Measurements from ENCODE around the gene AP1S1. TPM values are rescaled to one million over a fixed set of nuclear protein-coding genes. Genes with fewer than 3 reads are reported as not detected.
A peak's percentile ranks its signal among the peaks of the same experiment; 100 is the strongest.
"Not testable (repeated sequence)": the region's sequence is repeated elsewhere in the genome, so short reads cannot be mapped to it uniquely, and the experiment has no call there.

AP1S1 gene
- total RNA-seq, 1 experiment from 2014 or later = 135 TPM

DNA sequence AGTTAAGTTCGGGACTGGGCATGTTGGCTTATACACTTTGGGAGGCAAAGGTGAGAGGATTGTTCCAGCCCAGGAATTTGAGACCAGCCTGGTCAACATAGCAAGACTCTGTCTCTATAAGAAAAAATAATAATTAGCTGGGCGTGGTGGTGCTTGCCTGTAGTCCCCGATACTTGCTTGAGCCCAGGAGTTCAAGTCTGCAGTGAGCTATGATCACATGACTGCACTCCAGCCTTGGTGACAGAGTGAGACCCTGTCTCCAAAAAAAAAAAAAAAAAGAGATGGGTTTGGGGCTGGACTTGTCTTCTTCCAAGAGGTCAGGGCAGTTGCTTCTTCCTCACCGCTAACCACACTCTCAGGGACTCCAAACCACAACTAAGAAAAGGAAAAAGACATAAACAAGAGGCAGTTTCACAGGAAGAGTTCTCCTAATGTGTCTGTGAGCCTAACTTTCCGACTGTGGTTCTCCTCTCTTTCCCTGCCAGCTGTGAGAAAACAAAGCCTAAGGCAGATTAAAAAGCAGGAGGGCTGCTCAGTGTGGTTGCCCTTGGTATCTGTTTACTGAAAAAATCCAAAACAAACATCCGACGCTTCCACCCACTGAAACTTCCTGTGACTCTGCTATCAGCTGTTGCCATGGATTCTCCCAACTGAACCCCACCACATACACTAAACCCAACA lies 29.8 kb upstream of the AP1S1 start:
- DNase-seq (ENCODE audit: low read depth) = peak; percentile 100

DNA sequence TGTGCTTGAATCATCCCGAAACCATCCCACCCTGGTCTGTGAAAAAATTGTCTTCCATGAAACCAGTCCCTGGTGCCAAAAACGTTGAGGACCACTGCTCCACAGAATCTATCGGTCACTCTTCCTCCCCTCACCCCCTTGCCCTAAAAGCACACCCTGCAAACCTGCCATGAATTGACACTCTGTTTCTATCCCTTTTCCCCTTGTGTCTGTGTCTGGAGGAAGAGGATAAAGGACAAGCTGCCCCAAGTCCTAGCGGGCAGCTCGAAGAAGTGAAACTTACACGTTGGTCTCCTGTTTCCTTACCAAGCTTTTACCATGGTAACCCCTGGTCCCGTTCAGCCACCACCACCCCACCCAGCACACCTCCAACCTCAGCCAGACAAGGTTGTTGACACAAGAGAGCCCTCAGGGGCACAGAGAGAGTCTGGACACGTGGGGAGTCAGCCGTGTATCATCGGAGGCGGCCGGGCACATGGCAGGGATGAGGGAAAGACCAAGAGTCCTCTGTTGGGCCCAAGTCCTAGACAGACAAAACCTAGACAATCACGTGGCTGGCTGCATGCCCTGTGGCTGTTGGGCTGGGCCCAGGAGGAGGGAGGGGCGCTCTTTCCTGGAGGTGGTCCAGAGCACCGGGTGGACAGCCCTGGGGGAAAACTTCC lies 28.2 kb upstream of the AP1S1 start:
- DNase-seq (ENCODE audit: low read depth) = peak; percentile 99

DNA sequence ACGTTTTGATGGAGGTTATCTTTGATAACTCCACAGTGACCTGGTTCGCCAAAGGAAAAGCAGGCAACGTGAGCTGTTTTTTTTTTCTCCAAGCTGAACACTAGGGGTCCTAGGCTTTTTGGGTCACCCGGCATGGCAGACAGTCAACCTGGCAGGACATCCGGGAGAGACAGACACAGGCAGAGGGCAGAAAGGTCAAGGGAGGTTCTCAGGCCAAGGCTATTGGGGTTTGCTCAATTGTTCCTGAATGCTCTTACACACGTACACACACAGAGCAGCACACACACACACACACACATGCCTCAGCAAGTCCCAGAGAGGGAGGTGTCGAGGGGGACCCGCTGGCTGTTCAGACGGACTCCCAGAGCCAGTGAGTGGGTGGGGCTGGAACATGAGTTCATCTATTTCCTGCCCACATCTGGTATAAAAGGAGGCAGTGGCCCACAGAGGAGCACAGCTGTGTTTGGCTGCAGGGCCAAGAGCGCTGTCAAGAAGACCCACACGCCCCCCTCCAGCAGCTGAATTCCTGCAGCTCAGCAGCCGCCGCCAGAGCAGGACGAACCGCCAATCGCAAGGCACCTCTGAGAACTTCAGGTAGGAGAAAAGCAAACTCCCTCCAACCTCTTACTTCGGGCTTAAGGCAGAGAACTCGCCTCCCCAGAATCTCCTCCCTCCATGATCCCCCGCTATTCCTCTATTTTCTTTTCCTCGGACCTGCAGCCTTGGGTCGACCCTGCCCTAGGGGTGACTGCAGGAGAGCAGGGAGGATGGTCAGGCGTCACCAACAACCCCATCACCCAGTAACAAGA lies 27.4 kb upstream of the AP1S1 start, which contains the start of gene SERPINE1:
Gene SERPINE1 (plus strand): TSS at position 454 of the 809 bp plus-strand sequence. CDS start 1,290 bp downstream, outside the sequence.
- peak; percentile 100 for DNase-seq (ENCODE audit: low read depth)

DNA sequence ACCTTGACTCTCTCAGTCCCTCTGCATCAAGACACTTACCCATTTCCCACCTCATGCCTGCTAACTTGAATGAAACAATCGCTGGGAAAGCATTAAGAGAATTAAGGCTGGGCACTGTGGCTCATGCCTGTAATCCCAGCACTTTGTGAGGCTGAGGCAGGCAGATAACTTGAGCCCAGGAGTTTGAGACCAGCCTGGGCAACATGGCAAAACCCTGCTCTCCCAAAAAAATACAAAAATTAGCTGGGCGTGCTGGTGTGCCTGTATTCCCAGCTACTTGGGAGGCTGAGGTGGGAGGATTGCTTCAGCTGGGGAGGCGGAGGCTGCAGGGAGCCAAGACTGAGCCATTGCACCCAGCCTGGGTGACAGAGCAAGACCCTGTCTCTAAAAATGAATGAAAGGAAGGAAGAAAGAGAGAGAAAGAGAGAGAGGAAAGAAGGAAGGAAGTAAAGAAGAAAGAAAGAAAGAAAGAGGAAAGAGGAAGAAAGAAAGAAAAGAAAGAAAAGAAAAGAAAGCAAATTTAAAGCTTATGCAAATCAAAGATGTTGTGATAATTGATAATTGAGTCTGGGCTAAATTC lies 26.7 kb upstream of the AP1S1 start:
- DNase-seq (ENCODE audit: low read depth) = no peak

DNA sequence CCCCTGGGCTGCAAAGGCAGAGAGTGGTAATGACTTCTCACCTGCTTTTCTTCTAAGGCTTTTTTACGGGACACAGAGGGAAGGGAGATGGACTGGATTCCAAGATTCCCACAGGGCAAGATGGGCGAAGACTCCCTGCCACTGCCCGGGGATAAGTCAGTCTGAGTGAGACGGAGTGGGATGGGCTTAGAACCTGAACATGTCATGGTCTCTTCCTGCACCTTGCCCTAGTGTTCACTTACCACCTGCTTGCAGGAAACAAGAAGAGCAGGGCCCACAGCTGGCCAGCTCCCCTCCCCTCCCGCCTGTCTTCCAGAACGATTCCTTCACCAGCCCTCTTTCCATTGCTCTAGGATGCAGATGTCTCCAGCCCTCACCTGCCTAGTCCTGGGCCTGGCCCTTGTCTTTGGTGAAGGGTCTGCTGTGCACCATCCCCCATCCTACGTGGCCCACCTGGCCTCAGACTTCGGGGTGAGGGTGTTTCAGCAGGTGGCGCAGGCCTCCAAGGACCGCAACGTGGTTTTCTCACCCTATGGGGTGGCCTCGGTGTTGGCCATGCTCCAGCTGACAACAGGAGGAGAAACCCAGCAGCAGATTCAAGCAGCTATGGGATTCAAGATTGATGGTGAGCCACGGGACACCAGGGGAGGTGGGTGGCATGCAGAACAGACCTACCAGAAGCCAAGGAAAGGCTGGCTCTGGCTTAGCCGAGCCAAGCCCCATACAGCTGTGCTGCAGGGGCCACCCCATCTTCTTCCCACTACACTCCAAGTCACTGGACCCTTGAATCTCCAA lies 26.0 kb upstream of the AP1S1 start:
- no peak for DNase-seq (ENCODE audit: low read depth)

DNA sequence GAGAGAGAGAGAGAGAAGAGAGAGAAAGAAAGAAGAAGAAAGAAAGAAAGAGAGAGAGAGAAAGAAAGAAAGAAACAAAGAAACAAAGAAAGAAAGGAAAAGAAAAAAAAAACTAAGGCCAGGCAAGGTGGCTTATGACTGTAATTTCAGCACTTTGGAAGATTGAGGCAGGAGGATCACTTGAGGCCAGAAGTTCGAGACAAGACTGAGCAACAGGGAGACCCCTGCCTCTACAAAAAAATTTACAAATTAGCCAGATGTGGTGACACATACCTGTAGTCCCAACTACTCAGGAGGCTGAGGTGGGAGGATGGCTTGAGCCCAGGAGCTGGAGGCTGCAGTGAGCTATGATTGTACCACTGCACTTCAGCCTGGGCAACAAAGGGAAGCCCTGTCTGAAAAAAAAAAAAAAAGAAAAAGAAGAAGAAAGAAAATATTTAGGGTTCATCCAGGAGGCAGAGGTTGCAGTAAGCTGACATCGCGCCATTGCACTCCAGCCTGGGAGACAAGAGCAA lies 24.6 kb upstream of the AP1S1 start:
- no peak for DNase-seq (ENCODE audit: low read depth)

DNA sequence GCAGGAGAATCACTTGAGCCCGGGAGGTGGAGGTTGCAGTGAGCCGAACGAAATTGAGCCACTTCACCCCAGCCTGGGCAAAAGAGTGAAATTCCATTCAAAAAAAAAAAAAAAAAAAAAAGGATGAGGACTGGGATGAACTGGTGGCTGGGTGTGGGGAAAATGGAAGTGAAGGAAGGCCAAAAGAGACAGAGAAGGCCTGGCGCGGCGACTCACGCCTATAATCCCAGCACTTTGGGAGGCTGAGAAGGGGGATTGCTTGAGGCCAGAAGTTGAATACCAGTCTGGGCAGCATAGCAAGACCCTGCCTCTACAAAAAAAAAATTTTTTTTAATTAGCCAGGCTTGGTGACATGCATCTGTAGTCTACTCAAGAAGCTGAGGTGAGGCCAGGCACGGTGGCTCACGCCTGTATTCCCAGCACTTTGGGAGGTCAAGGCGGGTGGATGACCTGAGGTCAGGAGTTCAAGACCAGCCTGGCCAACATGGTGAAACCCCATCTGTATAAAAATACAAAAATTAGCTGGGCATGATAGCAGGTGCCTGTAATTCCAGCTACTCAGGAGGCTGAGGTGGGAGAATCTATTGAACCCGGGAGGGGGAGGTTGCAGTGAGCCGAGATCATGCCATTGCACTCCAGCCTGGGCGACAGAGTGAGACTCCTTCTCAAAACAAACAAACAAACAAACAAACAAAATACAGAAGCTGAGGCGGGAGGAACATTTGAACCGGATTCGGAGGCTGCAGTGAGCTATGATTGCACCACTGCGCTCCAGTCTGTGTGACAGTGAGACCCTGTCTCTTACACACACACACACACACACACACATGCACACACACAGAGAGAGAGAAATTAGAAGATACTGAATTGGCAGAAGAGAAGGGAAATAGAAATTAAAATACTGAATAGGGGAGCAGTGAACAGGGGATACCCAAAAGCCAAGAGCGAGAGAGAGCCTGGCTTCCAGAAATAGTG lies 21.4 kb upstream of the AP1S1 start:
- not testable (repeated sequence) for DNase-seq (ENCODE audit: low read depth)

DNA sequence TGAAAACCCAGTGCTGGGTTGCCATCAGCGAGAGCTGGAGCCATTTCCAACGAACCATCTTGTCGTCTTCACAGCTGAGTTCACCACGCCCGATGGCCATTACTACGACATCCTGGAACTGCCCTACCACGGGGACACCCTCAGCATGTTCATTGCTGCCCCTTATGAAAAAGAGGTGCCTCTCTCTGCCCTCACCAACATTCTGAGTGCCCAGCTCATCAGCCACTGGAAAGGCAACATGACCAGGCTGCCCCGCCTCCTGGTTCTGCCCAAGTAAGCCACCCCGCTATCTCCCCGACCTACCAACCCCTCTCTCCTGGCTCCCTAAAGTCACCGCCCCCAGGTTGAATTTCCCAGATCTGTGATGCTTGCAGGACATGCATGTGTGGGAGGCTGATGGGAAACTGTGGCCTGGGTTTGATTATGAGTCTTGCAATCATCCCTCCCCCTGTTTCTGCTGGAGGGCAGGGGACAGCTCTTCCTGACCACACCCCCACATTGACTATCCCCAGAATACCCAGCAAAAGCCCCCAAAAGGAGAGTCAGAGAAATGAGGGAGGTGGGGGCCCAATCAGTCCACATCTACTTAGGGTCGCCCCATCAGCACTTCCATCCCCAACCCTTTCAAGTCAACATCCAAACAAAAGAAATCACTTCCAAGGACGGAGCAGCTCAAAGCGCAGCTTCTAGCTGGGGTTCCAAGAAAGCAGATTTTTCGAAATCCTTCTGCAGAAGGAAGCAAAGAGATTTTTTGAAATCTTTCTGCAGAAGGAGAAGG lies 20.5 kb upstream of the AP1S1 start:
- DNase-seq (ENCODE audit: low read depth) = no peak

DNA sequence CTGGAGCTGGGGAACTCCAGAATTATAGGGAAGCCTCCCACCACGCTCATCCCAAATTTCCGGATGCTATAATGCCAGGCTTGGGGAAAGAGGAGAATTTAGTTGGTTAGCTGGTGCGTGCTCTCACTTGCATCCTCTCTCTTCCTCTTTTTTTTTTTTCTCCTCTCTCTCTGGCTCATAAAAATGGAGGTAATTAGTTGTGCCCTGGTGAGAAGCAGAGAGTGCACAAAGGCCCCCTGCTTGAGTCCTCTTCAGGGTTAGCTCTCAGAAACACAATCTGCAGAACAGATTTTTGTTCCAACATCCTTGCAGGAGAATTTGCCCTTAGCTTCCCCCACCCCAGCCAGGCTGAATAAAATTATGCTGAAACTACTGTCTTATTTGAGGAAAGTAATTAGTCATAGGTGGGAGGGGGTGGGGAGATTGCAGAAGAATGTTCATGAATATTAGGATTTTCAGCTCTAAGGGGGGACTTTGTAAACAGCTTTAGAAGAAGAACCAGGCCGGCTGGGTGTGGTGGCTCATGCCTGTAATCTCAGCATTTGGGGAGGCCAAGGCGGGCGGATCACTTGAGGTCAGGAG lies 19.8 kb upstream of the AP1S1 start:
- no peak for DNase-seq (ENCODE audit: low read depth)

DNA sequence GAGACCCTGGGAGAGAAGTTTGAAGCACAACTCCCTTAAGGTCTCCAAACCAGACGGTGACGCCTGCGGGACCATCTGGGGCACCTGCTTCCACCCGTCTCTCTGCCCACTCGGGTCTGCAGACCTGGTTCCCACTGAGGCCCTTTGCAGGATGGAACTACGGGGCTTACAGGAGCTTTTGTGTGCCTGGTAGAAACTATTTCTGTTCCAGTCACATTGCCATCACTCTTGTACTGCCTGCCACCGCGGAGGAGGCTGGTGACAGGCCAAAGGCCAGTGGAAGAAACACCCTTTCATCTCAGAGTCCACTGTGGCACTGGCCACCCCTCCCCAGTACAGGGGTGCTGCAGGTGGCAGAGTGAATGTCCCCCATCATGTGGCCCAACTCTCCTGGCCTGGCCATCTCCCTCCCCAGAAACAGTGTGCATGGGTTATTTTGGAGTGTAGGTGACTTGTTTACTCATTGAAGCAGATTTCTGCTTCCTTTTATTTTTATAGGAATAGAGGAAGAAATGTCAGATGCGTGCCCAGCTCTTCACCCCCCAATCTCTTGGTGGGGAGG lies 16.5 kb upstream of the AP1S1 start:
- no peak for DNase-seq (ENCODE audit: low read depth)

DNA sequence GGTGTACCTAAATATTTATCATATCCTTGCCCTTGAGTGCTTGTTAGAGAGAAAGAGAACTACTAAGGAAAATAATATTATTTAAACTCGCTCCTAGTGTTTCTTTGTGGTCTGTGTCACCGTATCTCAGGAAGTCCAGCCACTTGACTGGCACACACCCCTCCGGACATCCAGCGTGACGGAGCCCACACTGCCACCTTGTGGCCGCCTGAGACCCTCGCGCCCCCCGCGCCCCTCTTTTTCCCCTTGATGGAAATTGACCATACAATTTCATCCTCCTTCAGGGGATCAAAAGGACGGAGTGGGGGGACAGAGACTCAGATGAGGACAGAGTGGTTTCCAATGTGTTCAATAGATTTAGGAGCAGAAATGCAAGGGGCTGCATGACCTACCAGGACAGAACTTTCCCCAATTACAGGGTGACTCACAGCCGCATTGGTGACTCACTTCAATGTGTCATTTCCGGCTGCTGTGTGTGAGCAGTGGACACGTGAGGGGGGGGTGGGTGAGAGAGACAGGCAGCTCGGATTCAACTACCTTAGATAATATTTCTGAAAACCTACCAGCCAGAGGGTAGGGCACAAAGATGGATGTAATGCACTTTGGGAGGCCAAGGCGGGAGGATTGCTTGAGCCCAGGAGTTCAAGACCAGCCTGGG lies 15.9 kb upstream of the AP1S1 start:
- DNase-seq (ENCODE audit: low read depth) = peak; percentile 98

DNA sequence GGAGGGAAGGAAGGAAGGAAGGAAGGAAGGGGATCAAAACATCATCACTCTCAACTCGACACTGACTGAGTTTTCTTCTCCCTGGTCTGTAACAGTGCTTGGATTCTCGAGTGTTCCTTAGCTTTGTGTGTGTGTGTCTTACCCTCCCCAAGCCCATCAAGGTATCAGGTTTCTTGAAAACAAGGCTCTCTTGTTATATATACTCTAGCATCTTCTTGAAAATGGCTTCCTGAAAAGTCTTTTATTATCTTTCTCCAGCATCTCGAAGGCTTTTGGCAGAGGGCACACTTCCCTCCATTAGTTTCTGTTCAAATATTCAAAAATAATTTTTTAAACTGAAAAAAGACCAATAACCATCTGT lies 14.0 kb upstream of the AP1S1 start:
- no peak for DNase-seq (ENCODE audit: low read depth)

DNA sequence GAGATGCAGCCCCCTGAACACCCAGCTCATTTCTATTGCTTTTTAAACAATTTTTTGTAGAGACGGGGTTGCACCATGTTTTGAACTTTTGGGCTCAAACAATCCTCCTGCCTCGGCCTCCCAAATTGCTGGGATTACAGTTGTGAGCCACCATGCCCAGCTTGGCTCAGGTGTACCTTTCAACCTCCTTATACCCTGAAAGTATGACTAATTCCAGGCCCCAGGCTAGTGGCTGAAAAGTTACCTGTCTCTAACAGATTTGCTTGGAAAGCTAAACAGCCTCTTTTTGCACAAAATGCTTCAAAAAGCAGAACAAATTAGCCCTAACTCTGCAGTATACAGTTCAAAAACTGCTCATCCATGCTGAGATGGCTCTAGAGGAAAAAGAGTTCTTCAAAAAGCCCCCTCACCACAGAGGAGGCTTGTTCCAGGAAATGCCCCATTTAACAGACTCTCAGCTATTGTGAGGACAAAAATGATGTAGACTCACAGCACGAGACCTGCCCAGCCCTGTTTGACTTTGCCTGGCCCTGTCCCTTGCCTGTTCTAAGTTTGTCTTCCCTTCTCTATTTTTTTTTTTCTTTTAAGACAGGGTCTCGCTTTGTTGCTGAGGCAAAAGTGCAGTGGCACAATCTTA lies 13.4 kb upstream of the AP1S1 start:
- DNase-seq (ENCODE audit: low read depth) = no peak

DNA sequence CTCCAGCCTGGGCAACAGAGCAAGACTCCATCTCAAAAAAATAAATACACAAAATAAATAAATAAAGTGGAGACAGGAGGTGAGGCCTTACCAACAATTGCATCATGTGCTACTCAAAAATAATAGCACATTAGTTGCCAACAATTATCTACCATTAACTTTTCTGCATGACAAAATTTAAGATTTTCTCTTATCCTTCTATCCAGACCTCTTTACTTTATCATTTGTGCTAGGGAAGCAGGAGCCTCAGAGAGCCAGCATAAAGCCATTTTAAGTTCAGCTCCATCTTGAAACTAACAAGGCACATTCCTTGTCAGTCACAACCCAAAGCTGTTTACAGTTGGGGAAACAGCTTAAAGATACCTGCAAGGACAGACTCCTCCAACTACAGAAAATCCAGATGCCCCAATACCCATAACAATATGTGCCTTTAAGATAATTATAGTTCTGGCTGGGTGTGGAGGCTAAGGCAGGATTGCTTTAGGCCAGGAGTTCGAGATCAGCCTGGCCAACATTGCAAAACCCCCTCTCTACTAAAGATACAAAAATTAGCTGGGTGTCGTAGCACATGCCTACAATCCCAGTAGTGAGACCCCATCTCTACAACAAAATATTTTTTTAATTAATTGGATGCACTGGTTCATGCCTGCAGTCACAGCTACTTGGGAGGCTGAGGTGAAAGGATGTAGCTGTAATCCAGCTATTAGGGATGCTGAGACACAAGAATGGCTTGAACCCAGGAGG lies 2.2 kb upstream of the AP1S1 start:
- DNase-seq (ENCODE audit: low read depth) = no peak

DNA sequence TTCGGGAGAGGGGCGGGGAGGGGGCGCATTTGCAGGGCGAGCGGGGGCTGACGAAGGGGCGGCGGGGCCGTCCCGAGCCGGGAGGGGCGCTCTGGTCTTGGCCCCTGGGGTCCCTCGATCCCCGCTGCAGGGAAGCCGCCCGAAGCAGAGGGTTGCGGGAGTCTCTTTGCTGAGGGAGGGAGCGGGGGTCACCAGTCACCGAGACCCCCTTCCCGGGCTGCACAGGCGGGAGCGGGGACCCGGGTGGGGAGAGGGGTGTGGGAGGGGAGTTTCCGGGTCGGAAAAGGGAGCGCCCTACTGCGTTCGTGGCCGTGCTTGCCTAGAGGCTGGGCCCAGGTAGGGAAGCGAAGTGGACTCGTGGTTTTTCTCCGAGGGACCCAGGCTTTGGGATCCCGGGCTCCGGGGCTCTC lies 422 bp downstream of the AP1S1 start:
- DNase-seq (ENCODE audit: low read depth) = no peak

DNA sequence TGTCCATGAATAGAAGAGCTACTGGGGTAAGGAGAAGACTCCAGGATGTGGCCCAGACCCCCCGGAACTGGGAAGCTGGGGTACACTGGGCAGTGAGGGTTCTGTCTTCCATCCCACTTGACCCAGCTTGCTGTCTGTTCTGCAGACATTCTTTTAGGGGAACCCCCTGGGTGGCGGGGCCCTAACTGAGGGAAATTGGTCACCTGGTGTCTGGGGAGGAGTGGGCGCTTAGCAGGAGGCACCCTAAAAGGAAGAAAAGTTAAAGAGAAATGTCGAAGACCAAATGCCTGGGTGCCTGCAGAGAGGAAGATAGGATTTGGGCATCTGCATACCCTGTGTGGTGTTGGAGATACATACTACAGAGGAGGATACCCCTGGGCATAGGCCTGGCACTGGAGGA lies 1.0 kb downstream of the AP1S1 start:
- DNase-seq (ENCODE audit: low read depth) = no peak

DNA sequence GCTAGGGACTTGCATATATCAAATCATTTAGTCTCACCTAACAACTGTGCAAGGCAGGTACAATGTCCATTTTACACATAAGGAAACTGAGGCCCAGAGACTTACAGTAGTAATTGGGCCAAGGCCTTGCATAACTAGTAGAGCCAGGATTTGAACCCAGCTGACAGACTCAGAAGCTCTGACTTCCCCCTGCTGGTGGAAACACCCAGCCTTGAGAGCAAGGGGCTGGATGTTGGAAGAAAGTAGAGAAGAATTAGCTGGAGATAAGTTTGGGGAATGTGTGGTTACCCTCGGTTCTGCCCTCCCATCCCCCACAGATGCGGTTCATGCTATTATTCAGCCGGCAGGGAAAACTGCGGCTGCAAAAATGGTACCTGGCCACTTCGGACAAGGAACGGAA lies 2.0 kb downstream of the AP1S1 start:
- DNase-seq (ENCODE audit: low read depth) = no peak
